ENCODE results near the gene STAC3. TPM values are rescaled to one million over a fixed set of nuclear protein-coding genes. Genes with fewer than 3 reads are reported as not detected.

The STAC3 gene
- total RNA-seq, 1 experiment from 2014 or later, result 1,339 TPM

DNA sequence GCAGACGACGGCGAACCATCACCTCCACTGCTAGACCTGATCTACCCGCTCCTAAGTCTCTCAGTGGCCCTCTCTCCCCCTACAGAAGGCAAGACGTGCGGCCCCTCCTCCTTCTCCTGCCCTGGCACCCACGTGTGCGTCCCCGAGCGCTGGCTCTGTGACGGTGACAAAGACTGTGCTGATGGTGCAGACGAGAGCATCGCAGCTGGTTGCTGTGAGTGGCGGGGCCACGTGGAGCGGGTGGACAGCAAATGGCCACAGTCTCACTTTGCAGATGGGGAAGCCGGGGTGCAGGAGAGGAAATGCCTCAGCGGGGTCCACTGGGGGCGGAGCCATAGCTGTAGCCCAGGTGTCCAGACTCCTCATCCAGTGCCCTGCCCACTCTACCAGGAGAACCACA, 55.8 kb downstream of the STAC3 start:
- H3K36me3 ChIP-seq, result peaks cover 10% of the 10 kb centered on the region

DNA sequence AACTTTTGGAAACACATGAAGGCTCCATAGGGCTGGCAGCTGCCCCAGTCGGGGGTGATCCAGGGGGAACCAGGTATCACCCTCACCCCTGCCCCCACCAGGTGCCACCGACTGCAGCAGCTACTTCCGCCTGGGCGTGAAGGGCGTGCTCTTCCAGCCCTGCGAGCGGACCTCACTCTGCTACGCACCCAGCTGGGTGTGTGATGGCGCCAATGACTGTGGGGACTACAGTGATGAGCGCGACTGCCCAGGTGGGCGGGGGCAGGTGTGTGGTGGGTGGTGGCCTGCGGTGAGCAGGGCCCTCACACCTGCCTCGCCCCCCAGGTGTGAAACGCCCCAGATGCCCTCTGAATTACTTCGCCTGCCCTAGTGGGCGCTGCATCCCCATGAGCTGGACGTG, 56.7 kb downstream of the STAC3 start:
- peak overlapping the region; percentile 5 for H3K4me3 ChIP-seq
- peaks cover 25% of the 10 kb centered on the region for H3K4me1 ChIP-seq
- no peaks in the 10 kb centered on the region for H3K9me3 ChIP-seq (replicated peaks)
- DNase-seq, result no peak
- peaks cover 10% of the 10 kb centered on the region for H3K36me3 ChIP-seq
- no peaks in the 10 kb centered on the region for H3K27me3 ChIP-seq
- H3K27ac ChIP-seq, result peak overlapping the region; percentile 41

More for the DNA sequence above, 55.8 kb downstream of the STAC3 start:
- DNase-seq, result peak; percentile 80 to 83
- no peaks in the 10 kb centered on the region for H3K9me3 ChIP-seq (replicated peaks)
- no peak overlapping the region for H3K27ac ChIP-seq
- no peak overlapping the region for H3K4me3 ChIP-seq
- H3K27me3 ChIP-seq, result no peaks in the 10 kb centered on the region
- peaks cover 25% of the 10 kb centered on the region for H3K4me1 ChIP-seq

DNA sequence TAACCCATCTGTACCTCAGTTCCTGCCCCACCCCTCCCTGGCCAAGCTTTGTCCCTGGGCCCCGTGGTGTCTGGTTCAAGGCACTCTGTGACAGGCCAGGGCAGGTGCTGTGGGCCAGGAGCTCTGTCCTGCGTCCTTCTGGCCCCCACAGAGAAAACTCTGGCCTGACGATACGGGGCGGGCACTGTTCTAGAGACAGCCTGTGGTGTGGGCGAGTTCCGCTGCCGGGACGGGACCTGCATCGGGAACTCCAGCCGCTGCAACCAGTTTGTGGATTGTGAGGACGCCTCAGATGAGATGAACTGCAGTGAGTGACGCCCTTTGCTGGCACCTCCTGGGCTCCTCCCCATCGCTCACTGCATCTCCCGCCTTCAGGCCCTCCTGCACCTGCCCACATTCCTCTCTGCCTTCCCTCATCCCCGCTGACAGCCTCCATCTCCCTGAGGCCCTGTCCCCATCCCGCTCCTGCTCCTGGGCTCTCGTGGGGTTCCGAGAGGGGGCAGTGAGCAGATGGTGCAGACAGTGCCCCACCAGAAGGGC, 57.2 kb downstream of the STAC3 start:
- Histone ChIP-seq H3K36me3 (peaks cover 8% of the 10 kb centered on the region), H3K27ac (peak overlapping the region; percentile 41), H3K9me3 (replicated peaks) (no peaks in the 10 kb centered on the region), H3K27me3 (no peaks in the 10 kb centered on the region), H3K4me3 (peak overlapping the region; percentile 5), H3K4me1 (peaks cover 25% of the 10 kb centered on the region)
- DNase-seq, result peak; percentile 98 to 99

Other genes starting within 250 kb of the STAC3 start
- 91.0 and 101 TPM in 2 replicates for gene ZBTB39, start 244.6 kb downstream of the STAC3 start, total RNA-seq (2014; rRNA removed; shearing (Covaris generic))
- not detected in 2 replicates for gene TAC3, start 234.7 kb downstream of the STAC3 start, total RNA-seq (2014; rRNA removed; shearing (Covaris generic))
- gene MYO1A, start 201.1 kb downstream of the STAC3 start, total RNA-seq (2014; rRNA removed; shearing (Covaris generic)), result 0.02 TPM in 1 of 2 replicates, not detected in the other
- 63.7 and 70.2 TPM in 2 replicates for gene NEMP1, start 172.4 kb downstream of the STAC3 start, total RNA-seq (2014; rRNA removed; shearing (Covaris generic))
- gene NAB2, start 162.1 kb downstream of the STAC3 start, total RNA-seq (2014; rRNA removed; shearing (Covaris generic)), result 87.8 and 89.9 TPM in 2 replicates
- gene STAT6, start 139.8 kb downstream of the STAC3 start, total RNA-seq (2014; rRNA removed; shearing (Covaris generic)), result 15.1 and 15.8 TPM in 2 replicates
- gene LRP1, start 122.7 kb downstream of the STAC3 start, total RNA-seq (2014; rRNA removed; shearing (Covaris generic)), result 53.7 and 58.6 TPM in 2 replicates
- 1.1 and 1.3 TPM in 2 replicates for gene LRP1-AS, start 103.6 kb downstream of the STAC3 start, total RNA-seq (2014; rRNA removed; shearing (Covaris generic))
- gene NXPH4, start 34.4 kb downstream of the STAC3 start, total RNA-seq (2014; rRNA removed; shearing (Covaris generic)), result 91.1 and 92.7 TPM in 2 replicates
- 1,504 and 1,712 TPM in 2 replicates for gene SHMT2, start 21.5 kb downstream of the STAC3 start, total RNA-seq (2014; rRNA removed; shearing (Covaris generic))
- gene R3HDM2, start 179.9 kb upstream of the STAC3 start, total RNA-seq (2014; rRNA removed; shearing (Covaris generic)), result 17.0 and 18.6 TPM in 2 replicates
- gene INHBC, start 183.6 kb upstream of the STAC3 start, total RNA-seq (2014; rRNA removed; shearing (Covaris generic)), result 0.28 and 0.41 TPM in 2 replicates
- gene INHBE, start 204.1 kb upstream of the STAC3 start, total RNA-seq (2014; rRNA removed; shearing (Covaris generic)), result 17.0 and 32.9 TPM in 2 replicates
- 171 and 174 TPM in 2 replicates for gene GLI1, start 208.6 kb upstream of the STAC3 start, total RNA-seq (2014; rRNA removed; shearing (Covaris generic))
- 5.7 and 9.3 TPM in 2 replicates for gene ARHGAP9, start 228.7 kb upstream of the STAC3 start, total RNA-seq (2014; rRNA removed; shearing (Covaris generic))
- 690 and 839 TPM in 2 replicates for gene MARS1, start 236.9 kb upstream of the STAC3 start, total RNA-seq (2014; rRNA removed; shearing (Covaris generic))

All from SJCRH30 (cell line).